NCI-H2196 treated with DMSO at 0.1 percent for 48 hours (cell line): ENCODE measurements around the gene TIMP2.
A peak's percentile ranks its signal among the peaks of the same experiment; 100 is the strongest.
"Not testable (repeated sequence)": the region's sequence is repeated elsewhere in the genome, so short reads cannot be mapped to it uniquely, and the experiment has no call there.

Experiments
- DNase-seq: peaks from one replicate; lab custom pipeline; 2025; ENCODE audit not compliant: unreplicated experiment; lab: John Stamatoyannopoulos, UW

Gene TIMP2

DNA sequence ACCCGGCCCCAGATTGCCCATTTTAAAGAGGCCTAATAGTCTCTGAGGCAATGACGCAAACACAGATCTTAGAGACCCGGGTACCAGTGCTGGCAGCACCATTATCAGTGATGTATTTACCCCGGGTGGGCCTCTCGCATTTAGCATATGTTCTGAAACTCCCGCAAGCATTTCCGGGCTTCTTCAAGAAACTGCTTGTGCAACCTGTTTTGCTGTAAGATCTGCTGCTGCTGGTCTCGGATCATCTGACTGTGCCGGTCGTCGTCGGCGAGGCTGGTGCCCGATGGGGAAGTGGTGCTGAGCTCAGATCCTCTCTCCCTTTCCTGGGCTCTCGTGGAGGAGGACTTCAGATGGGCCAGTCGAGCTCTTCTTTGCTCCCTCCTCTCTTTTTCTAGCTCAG, 34.7 kb downstream of the TIMP2 start:
- DNase-seq, result no peak

DNA sequence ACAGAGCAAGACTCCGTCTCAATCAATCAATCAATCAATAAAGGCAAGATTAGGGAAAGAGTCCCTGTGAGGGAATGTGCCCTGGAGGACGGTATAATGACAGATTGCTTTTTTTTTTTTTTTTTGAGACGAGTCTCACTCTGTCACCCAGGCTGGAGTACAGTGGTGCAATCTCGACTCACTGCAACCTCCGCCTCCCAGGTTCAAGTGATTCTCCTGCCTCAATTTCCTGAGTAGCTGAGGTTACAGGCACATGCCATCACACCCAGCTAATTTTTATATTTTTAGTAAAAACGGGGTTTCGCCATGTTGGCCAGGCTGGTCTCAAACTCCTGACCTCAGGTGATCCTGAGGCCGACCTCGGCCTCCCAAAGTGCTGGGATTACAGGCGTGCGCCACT, 35.1 kb downstream of the TIMP2 start:
- not testable (repeated sequence) for DNase-seq

DNA sequence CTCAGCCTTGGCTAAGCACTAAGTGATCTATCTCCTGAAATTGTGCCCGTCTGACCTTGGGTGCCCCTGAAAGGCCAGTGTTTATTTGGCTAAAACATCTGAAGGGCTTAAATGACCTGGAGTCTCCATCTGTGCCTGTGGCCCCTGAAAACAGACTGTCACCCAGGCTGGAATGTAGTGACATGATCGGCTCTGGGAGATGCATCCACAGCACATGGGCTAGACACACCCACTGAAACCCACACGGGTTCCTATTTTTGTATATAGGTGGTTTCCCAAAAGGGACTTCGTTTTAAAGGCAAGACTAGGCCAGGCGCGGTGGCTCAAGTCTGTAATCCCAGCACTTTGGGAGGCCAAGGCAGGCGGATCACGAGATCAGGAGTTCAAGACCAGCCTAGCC, 35.7 kb downstream of the TIMP2 start:
- DNase-seq, result no peak

DNA sequence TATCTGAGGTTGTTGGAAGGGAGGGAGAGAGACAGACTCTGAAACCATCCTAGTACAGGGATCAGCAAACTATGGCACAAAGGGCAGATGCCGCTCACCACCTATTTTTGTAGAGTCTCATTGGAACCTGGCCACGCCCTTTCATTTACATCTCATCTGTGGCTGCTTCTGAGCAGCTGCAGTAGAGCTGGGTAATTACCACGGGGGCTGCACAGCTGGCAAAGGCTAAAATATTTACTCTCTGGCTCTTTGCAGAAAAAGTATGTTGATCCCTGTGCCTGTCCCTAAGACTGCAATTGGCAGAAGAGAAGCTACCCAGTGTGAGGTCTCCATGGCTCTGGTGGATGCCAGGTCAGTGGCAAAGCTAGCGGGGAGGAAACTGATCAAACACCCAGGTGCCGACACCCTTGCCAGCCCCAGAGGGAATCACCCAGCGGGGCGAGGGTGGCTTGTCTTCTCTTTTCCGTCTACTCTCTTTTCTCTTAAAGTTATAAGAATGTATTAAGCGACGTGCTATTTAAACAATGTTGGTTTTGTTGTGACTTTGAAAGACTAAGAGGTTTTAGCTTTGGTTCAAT, 36.2 kb downstream of the TIMP2 start:
- no peak for DNase-seq

DNA sequence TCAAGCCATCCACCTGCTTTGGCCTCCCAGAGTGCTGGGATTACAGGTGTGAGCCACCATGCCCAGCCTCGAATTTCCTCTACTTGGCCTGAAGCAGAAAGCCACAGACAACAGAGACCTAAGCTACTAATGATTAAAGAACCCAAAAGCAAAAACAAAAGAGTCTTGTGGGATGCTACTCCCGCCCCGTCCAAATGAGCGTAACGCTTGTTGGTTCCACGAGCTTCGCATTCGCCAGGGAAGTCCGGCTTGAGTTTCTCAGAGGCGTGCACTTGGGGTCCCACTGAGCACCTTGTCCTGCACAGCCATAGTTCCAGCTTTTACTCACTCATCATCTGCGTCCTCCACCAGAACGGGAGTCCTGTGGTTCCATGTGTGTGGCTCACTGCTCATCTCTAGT, 38.2 kb downstream of the TIMP2 start:
- no peak for DNase-seq

DNA sequence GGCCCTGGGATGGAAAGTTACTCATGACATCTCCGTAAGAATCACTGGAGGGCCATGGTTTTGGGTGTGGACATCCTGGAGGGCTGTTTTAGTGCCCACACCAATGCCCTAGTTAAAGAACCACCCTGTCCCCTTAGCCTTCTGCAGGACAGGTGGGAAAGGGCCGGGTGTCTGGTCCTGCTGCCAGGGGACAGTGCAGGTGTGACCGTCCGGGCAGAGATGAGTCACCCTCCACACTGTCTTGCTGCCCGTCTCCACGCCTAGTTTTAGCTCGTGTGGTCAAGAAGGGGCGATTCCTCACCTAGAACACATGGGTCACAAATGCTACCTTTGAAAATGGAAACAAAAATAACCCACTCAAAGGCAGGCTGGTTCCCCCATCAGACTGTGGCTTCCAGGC, 39.2 kb downstream of the TIMP2 start:
- DNase-seq, result no peak

DNA sequence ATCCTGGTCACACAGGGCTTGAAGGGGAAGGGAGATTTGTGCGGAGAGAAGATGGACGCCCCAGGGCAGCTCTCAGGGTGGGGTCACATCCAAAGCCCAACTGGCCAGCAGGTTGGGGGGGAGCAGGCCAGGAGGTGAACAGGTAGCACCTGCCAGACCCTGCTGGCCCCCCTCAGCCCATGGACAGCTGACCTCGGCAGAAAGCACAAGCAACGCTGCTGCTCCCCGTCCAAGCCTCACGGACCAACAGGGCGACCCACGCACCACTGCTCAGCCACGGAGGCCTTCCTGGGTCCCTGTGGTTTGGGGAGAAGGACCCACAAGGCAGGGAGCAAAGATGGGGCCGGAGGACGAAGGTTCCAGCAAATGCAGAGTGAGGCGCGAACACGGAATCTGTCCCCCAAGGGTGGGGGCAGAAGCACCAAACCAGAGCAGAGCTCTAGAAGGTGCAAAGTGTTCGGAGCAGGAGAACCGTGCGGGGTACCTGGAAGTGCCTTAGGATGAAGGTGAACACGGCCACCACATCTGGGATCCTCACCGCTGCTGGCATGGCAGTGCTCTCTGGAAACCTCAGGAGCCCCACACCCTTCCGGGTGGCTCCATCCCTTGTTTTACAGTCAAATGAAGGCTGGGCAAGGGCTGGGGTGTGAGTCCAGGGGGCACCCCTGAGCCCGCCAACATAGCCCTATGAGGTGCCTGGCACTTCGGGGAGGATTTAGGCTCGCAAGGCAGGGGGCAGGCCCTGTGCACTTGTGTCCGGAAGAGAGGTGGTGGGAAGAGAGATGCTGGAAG, 40.1 kb downstream of the TIMP2 start:
- DNase-seq, result no peak

DNA sequence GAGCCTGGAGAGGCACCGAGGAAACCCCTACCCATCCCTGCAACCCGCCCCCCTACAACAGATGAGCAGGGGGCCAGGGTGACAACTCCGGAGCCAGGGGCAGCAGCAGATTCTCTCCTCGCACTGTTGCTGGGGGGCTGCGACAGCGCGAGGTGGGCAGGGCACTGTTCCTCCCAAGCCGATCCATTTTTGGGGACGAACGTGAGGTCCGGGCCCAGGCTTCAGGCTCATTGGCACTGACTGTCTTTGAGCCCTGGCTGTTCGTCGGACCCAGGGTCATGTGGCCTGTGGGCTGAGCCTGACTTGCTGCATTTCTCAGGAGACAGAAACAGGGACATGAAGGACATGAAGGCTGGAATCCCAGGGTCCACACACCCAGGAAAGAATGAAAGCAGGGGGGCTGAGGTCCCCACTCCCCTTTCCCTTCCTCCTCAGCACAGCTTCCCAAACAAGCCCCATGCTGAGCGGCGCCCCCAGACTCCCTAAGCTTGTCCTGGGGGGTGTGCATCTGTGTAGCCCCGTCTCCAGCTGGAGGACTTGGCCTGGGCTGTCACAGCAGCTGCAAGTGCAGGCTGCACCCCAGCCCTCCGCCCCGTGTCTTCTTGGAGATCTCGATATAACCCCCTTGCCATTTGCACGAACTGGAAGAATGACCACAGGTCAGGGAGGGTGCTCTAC, 40.9 kb downstream of the TIMP2 start:
- DNase-seq, result no peak

DNA sequence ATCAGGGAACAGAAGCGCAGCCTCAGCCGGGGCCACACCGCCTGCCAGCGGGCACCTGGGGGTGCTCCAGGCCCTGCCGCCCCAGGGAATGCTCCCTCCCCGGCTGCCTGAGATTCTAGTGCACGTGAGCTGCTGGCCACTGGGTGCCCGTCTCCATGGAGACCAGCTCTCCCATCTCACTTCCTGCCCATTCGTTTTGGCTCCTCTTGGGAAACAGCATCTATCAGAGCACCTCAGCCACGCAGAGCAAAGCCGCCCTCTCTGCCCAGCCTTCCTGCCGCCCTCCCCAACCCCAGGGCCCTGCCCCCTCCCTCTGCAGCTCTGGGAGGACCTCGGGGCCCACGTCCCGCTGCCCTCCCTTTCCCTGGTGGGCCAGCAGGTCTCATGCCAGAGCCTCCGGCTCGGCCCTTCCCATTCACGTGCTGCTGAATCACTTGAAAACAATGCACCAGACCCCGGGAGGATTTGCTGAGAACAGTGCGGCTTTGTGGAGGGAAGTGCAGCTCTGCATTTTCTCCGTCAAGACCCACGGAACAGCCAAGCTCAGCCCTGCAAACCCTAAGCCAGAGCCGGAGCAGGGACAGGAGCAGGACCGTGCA, 41.6 kb downstream of the TIMP2 start:
- DNase-seq, result peak; percentile 95

DNA sequence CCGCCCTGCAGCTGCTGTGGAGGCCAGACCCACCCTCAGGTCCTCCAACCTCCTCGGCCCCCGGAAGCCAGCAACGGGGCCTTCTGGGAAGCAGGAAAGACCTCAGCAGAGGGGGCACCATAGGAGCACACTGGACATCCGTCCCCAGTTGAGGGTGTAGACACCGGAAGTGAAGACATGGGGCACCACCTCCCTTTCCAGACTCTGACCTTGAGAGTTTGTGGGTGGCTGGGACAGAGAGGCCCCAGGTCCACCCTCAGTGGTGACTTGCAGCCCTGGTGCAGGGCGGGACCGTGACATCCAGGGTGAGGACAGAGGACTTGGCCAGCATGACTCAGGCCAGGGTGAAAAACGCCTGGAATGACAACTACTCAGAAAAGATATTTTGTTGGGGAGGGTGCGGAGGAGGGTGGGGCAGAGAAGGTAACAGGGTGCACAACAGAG, 42.1 kb downstream of the TIMP2 start:
- no peak for DNase-seq

DNA sequence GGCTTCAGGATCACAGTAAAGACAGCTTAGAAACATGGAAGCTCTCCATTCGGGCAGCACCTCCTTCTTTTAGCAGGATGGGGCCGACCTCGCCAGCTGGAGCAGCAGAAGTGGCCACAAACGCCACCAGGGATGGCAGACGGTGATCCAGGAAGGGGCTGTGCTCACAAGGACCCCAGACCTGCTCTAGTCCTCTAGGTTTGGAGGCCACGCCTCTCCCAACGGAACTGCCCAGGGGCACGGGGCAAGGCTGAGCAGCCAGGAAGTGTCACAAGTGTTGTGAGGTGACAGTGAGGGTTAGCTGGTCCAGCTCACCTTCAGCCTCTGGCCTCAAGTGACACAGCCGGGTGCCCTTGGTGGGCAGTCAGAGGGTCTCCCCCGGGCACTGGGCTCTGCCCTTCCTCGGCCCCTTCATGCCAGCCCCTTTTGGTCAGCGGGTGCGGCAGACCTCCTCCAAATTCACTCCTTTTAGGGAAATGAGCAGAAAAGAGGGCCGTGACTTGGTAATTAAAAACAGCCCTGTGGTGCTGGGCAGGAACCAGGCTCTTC, 42.6 kb downstream of the TIMP2 start:
- DNase-seq, result no peak

DNA sequence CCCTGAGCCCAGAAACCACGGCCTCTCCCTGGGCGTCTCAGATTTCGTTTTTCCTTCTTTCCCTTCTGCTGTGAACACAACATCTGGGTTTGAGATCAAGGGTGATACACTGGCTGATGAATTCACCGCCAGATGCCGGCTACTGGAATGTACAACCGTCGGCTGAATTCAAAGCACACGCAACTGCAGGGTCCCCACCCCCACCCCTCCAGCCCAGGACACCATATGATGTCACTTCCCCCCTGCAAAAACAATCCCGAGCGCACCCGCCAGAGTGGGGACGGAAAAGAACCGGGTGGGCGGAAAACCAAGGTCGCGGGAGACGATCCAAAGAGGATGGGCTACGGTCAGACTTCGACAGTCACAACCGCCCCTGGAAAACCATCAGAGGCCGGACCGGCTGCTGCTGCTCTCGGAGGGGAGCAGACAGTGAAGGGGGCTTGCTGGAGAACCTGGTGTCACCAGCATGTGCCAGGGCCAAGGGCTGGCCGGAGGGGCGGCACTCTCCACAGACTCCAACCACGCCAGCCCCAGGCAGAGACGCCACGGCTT, 45.5 kb downstream of the TIMP2 start:
- no peak for DNase-seq

DNA sequence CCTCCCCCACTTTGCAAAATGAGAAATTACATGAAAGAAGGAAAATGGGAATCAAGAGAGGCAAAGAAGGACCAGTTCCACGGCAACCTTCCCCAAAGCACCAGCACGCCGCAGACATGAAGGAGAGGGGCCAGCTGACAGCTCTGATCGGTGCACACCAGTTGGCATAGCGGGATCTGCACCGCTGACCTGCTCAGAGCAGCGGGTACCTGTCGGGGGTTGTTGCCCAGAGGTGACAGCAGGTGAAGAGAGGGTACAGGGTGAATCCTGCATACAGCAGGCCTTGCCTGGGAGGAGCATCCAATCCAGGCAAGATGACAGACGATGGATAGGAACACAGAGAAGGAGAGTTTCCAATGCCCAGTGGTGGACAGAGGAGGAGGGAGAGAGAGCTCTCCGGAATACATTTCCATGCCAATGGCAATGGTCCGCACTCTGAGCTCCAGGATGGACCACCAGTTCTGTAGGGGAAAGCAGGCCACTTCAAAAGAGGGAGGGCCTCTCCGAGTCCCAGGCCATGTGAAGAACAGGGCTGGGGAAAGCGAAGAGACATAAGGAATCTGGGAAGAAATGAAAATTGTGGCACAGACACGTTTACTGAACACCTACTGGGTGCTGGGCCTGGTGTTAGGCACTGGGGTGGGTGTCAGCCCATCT, 46.2 kb downstream of the TIMP2 start:
- DNase-seq, result no peak

DNA sequence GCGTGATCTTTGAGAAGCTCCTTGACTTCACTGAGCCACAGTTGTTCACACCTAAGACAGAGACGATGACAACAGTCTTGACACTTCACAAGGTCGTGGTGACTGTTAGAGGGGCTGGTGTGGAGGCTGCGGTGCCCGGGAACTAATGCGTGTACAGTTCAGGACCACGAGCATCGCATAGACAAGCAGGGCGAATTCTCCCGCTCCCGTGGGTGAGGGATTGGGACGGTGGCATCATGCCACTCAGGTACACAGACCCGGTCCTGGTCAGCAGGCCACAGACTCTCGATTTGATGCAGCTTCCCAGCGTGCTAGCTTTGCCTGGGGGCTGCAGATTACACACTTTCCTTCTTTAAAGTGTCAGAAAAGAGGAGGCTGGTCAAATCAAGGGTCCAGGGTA, 46.9 kb downstream of the TIMP2 start:
- DNase-seq, result no peak

DNA sequence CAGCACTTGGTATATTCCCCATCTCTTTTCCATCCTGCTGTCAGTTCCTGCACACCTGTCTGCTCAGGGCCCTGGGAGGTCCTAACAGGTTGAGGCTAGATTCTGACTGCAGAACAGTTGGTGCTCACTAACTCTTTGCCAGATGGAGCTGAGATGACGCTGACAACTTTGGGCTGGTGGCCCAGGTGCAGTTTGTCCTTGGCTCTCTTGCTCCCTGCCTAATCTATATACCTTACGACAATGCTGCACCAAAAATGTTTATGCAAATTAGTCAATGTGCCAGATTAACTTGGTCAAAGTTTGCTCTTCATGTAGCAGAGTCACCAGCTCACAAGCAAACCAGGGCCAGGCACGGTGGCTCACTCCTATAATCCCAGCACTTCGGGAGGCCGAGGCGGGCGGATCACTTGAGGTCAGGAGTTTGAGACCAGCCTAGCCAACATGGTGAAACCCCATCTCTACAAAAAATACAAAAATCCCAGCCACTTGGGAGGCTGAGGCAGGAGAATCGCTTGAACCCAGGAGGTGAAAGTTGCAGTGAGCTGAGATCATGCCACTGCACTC, 48.2 kb downstream of the TIMP2 start:
- not testable (repeated sequence) for DNase-seq

DNA sequence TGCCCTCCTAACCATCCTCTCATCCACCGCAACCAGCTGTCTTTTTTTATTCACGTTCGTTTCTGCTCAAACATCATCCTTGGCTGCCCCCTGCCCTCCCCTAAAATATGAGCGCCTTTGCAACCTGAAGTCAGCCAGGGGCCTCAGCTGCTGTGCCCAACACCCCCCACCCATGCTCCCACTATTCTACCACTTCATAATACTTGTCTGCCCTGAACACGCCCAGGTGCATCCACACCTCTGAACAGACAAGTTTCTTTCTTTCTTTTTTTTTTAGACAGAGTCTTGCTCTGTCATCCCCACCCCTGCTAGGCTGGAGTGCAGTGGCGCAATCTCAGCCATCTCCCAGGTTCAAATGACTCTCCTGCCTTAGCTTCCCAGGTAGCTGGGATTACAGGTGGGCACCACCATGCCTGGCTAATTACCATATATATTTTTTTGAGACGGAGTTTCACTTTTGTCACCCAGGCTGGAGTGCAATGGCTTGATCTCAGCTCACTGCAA, 49.0 kb downstream of the TIMP2 start:
- DNase-seq, result no peak

DNA sequence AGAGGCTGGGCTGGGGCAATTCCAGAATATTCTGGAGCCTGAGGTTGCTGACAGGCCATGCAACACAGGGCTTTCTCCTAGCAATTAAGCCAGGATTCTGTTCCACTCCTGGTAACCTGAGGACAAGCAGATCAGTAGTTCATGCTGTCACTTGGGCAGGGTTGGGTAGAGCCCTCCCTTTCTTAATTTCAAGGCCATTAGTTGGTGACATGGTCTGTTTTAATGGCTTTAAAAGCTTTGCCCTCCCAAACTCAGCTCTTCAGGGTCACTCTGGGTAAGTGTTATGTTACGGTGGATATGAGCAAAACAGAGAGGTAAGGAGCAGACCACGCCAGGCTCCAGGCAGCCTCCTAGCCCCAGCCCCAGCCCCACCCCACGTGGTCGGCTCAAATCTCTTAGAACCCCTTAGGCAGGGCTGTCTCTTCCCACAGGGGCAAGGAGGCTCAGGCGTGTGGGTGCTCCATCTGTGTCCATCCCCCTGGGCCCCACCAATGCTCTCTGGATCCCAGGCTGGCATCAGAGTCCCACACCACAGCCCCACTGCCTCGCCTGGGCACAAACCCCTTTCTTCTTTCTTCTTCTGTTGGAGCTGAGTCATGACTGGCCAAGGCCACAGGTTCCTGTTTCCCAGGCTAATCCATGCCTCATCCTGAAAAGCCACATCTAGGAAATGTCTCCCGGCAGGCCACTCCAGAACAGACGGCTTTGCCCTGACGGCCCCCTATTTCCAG, 49.7 kb downstream of the TIMP2 start:
- DNase-seq, result no peak

DNA sequence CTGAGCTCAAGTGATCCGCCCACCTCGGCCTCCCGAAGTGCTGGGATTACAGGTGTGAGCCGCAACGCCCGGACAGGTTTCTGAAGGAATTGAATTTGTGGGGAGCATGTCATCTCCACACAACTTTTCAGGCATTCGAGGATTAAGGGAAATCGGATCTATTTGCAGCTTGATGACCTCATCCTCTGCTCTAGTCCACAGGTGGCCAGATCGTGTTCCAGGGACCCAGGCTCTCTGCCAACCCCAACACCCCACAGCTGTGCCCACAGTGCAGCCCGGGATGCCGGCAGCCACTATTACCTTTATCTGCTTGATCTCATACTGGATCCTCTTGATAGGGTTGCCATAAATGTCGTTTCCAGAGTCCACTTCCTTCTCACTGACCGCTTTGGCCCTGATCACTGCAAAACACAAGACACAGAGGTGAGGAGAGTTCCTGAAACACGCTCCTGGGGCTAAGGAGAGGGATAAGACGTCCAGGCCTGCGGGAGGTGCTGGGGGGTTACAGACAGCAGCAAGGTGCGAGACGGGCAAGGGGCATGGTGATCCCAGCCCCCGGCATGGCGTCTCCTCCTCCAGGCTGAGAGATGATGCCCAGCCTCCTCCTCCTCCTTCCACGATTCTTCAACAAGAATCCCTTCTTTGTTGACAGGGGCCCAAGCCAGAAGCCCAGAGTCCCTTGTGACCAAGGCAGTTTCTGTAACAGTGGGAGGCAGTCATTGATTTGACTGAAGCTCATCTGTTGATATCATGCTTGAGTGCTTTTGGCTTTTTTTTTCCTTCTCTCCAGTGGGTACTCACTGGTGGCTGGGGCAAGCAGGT, 51.5 kb downstream of the TIMP2 start:
- DNase-seq, result peak; percentile 97

DNA sequence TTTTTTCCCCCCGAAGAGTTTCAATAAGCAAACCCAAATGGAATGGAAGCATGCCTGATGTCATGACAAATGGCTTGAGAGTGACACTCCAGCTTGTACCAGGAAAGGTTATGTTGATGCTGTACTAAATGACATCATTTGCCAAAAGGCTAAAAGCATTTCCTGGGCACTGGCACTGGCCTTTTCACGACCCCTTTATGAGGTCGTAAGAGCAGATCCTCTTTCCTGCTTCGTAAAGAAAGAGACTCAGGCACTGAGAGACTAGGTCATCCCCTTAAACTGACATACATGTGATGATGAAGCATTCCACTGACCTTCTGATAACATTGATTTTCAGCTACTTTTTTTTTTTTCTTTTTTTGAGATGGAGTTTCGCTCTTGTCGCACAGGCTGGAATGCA, 52.7 kb downstream of the TIMP2 start:
- DNase-seq, result peak; percentile 35
